HPDE6-E6E7 (cell line): ENCODE measurements around the gene RNLS.
"Not testable (repeated sequence)": the region's sequence is repeated elsewhere in the genome, so short reads cannot be mapped to it uniquely, and the experiment has no call there.

Experiments
- DNase-seq: peaks from one replicate; pipeline ENCODE4 v3.0.0; 2011; ENCODE audit warnings: missing footprints; ENCODE audit errors: extremely low spot score

Gene RNLS

DNA sequence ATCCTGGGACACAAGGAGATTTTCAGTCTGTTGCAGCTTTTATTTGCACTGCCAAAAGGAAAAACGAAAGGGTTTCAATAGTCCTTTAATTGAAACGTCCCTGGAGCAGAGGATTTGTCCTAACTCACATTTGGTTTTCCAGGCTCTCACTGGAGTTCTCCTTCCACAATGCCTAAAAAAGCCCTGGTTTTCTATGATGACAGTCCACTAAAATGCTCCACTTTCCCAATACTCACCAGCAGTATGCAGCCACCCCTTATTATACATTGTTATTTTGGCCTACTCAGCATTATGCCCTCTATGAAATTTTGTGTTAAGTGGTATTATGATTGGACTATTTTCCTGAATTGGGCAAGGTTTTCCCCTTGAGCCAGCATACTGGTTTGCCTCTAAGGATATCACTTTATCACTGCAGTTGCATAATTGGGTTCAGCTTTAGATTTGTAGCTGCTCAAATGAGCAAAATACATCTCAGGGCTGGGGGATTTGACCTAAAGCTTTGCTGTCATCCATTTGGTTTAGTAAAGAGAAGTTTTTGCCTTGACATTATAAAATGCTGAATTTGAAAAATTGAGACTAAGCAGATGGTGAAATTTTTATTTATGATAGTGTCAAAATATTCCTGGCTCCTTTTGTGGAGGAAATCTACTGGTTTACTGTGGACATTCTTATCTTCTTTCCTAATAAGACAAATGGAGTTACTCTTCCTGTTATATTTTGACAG, 239.2 kb downstream of the RNLS start:
- DNase-seq, result no peak

DNA sequence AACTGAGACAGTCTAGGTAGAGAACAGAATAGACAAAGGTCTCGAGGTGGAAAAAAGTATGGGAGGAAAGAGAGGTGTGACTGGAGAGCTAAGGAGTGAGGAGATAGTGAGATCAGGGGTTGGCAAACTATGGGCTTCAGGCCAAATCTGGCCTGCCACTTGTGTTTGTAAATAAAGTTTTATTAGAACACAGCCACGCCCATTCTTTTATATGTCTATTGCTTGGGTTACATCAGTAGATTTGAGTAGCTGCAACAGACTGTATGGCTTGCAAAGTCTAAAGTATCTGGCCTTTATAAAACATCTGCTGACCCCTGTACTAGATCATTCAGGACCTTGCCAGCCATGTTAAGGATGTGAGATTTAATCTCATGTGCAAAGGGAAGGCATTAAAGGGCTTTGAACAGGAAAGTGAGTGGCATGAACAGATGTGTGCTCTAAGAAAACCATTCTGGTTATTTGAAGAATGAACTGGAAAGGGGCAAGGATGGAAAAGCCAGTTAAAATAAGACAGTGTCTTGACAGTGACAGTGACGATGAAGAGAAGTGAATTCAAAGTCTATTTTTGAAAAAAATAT, 240.3 kb downstream of the RNLS start:
- no peak for DNase-seq

DNA sequence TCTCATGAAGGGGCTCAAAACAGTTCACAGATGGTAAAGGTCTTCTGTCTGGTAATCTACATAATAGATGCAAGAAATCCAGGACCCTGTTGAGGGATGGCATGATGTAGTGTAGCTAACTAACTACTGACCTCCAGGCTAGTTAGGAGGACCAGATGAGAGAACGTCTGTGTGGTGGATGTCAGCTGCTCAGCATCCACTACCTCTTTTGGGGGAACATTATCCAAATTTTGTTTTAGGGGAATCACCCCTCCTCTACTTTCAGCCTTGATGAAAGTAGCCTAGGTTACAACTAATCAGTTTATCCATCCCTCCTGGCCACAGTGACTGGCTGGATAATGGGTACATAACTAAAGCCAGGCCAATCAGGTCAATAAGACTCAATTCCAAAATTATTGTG, 246.0 kb downstream of the RNLS start:
- no peak for DNase-seq

DNA sequence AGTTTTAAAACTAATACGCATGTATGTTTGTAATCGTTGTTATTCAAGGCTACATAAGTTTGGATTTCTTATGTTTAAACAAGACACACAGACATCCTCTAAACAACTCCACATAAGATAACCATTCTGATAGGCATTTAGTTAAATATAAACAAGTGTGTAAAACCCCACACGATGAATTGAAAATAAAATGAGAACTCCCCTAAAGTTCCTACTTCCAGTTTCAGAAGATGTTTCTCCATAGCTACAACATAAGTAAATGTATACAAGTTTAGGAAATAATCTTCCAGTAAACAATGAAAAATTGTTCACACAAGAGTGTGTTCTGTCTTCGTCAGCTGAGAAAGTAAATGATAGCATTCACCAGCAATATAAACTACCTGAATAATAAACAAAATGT, 246.8 kb downstream of the RNLS start:
- no peak for DNase-seq

DNA sequence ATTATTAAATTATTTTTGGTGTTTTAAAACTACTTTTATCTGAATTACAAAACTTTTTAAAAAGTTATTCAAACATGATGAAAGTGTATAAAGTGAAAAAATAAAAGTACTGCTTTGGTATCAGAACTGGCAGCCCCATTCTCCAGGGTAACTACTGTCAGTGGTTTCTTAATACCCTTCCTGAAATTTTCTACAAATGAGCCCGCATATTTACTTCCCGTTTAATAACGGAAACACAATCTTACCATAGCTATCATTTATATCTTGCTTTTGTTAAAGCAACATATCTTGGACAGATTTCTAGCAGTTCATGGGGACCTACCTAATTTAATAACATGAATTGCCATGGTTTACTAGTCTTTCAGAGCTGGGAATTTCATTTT, 249.9 kb downstream of the RNLS start:
- no peak for DNase-seq

DNA sequence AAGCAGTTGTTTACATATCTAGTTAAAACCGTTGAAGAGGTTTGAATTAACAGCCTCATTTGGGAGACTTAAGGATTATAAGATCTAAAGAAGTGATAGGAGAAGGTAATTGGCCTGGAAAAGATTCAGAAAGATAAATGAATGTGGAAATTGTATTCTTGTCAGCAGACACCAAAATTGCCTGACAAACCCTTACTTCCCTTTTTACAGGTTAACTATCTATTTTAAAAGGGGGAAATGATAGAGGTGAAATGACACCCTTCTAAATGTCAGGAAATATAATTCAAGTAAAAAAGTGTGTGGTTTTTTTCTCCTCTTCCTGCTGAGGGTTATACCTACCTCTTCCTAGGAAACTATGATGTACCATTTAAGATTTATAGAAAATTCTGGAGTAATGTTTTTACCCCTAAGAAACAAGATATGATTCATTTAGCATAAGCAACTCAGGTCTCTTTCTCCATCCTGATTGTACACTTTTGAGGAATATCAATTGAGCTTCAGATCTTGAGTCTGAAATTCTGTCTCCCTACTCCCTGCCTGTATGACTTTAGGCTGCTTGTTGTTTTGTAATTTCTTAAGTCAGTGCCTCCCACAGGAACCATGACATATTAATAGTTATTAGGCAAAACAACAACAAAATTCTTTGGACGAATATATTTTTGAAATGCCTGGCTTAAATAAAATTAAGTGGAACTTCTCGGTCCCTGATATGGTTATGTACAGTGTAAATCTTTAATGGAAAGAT, 250.4 kb downstream of the RNLS start:
- no peak for DNase-seq

DNA sequence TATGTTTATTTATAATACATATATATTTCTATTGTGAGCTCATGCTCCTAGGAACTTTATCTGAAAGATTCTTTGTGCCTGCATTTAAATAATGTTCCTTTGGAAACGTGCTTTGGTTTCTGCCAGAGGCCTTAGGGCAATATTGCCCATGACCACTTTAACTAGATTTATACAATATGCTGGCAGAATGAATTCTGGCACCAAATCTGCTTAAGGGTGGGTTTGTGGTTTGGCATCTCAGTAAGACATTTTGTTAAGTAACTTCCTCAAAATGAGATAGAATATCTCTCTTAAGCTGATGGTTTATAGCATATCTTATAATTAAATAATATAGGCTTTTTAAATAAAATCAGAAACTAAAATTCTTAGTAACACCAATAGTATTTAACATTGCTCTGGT, 252.9 kb downstream of the RNLS start:
- no peak for DNase-seq

DNA sequence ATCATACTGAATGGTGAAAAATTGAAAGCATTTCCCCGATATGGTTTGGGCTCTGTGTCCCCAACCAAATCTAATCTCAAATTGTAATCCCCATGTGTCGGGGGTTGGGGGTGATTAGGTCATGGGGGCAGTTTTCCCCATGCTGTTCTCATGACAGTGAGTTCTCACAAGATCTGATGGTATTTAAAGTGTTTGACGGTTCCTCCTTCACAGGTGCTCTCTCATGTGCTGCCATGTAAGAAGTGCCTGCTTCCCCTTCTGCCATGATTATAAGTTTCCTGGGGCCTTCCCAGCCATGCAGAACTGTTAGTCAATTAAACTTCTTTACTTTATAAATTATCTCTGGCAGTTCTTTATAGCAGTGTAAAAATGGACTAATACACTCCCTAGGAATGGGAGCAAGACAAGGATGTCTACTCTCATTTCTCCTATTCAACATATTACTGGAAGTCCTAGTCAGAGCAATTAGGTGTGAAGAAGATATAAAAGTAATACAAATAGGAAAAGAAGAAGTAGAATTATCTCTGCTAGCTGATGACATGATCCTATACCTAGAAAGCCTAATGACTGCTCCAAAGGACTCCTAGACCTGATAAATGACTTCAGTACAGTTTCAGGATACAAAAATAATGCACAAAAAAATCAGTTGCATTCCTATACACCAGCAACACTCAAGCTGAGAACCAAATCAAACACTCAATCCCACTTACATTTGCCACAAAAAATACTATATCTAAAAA, 260.6 kb downstream of the RNLS start:
- DNase-seq, result no peak

DNA sequence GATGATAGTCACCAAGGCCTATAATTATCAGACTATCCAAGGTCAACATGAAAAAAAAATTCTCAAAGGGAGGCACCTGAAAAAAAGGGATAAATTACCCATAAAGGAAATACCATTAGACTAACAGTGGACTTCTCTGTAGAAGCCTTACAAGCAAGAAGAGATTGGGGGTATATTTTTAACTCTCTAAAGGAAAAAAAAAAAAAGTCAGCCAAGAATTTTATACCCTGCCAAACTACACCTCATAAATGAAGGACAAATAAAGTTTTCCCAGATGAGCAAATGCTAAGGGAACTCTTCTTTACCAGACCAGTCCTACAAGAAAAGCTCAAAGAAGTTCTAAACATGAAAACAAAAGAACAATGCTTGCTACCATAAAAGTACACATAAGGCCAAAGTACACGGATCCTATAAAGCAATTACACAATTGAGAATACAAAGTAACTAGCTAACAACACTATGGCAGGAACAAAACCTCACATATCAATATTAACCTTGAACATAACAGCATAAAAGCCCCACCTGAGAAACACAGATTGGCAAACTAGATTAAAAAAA, 263.1 kb downstream of the RNLS start:
- DNase-seq, result no peak

DNA sequence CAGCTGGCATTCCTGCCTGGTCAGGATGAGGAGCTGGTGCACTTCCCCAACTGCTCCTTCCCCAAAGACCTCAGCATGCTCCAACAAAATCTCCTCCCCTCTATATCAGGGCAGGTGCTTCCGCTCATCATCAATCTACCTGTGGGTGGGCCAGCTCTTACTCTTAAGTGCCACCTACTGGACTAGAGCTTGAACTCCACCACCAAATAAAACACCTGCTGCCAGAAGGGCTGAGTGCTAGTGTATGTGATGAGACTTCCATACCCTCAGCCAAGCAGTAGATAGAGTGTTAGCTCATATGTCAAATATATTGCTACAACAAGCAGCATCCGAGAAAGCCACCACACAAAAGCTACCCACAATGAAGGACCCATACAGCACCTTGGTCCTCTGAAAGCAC, 264.3 kb downstream of the RNLS start:
- no peak for DNase-seq

DNA sequence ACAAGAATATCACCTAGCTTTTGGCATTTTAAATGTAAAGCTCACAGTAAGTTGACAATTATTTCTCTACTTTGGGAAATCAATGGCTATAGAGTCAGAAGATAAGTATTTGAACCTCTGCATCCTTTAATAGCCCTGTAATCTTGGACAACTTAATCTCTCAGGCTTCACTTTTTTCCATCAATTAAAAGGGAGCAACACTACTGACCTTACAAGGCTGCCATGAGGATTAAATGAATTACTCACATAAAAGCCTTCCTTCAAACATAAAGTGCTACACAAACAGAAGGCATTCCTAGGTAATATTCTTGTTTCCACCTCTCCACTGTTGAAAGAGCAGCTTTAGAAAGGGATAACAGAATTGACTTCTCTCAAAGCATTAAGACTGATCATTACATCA, 266.0 kb downstream of the RNLS start:
- no peak for DNase-seq

DNA sequence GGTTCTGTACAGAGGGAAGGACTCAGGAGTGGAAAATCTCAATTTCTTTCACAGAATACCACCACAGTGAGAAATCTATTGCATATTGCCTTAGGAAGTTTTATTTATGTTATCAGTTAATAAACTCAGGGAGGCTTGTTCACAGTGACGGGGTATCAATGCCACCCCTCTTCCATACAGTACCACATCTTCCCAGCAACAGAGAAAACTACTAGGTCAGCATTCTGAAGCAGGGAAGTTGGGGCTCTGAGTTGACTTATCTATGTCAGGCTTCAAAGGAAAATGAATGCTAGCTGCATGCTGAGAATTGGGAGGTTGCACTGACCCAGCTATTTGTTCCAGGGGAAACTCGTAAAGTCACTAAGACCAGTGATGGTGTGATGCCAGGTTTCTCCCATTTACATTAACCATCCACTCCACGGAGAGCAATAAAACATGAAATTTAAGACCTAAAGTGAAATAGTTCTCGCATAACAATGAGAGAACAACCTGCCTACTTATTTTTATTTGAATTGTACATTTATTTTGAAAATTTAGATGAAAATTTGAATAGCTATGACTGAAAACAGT, 266.7 kb downstream of the RNLS start:
- DNase-seq, result no peak

DNA sequence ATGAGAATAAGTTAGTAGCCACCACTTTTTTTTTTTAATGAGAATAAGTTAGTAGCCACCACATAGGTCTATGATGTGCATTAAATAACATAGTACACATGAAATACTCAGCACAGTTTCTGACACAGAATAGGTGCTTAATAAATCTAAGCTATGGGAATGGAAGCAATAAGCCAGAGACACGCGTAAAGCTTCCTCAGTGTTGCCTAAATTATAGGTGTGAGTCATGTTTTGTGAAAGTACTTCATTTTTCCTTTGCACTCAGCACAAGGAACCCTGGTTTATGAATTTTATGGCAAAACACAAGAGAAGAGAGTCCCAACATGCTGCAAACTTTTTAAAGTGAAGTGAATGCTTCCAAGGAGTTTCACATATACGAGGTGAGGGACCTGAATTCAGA, 267.4 kb downstream of the RNLS start:
- no peak for DNase-seq

DNA sequence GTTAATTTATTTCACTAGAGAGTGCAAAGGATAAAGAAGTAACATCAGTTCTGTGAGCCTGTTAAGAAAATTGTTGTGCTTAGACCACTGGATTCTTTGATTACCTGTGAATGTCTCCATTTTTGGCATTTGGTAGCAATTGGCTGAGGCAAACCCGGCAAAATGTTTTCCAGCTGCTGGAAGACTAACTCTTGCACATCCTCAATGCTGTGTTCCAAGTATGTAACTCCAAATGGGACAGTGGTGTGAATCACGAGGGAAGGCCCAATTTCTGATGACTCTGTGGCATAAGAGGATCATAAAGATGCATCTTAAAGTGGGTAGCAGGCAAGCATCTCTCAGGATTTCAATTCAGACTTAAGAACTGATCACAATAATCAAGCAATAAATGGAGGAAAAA, 268.8 kb downstream of the RNLS start:
- no peak for DNase-seq

DNA sequence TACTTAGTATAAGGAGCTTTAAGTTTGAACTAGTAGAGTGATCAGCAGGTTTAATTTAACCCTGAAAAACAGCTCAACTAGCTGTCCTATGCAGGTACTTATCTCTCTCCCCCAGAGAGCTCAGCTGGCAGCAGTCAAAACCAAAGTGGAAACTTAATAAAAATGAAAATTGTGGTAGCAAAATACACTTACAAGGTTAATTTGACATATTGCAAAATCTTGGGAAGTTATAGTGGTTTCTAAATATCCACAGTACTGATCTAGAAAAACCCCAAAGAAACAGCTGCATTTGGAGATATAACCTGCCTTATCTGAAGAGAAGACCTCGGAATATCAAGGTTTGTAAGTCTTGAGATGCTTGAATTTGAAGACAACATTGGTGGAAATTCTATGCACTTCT, 269.2 kb downstream of the RNLS start:
- DNase-seq, result no peak

DNA sequence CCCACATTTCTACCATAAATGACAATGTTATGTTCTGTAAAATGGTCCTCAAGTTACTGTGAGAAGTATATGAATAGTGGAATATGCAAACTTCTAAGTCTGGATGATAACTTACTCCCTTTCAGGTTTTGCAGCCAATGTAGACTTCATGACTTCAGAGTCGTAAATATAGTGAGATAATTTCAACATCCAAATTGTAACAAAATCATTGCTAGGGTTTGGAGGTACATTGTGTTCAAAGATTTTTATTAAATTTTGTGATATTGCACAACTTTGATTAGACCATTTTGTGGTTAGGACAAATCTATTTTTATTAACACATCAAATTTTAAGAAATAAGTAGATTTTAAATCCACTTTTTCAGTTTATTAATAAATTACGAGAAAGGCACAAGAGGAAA, 270.3 kb downstream of the RNLS start:
- no peak for DNase-seq

DNA sequence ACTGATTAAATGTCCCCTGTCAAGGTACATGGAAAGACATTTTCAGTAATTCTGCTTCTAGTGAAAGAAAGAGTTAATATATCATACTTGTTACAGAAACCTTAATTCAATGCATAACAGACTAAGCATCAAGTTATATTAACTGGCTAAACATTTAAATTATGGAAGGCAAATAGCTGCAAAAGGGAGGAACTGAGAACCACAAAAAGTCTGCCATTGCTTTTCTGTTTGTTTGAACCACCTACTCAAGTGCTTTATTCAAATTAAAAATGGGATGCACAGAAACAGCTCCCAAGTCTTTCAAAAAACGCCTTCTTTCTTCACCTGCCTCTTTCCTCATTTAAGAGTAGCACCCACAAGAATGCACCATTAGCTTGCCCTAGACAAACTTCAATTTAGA, 271.9 kb downstream of the RNLS start:
- no peak for DNase-seq

DNA sequence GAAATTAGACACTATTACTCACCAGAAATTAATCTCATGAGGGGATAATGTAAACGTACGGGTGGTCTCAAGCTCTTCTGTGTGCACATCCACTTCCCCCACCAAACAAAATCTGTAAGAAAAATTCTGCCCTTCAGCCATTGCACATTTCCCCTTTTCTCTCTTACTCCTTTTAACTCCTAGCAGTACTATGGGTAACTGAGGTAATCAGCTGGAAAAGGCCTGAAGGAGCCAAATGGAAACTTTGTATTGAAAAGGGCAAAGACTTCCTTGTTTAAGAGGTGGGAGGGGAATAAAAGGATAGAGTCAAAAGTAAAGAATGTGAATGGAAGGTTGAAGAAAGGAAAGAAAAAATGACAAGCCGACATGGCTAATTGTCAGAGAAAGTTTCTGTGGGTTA, 273.8 kb downstream of the RNLS start:
- no peak for DNase-seq

DNA sequence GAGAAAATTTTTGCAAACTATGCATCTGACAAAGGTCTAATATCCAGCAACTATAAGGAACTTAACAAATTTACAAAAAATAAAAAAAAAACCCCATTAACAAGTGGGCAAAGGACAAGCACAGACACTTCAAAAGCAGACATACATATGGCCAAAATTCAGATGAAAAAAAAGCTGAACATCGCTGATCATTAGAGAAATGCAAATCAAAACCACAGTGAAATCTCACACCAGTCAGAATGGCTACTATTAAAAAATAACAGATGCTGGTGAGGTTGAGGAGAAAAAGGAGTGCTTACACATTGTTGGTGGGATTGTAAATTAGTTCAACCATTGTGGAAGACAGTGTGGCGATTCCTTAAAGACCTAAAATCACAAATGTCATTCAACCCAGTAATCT, 274.8 kb downstream of the RNLS start:
- not testable (repeated sequence) for DNase-seq

DNA sequence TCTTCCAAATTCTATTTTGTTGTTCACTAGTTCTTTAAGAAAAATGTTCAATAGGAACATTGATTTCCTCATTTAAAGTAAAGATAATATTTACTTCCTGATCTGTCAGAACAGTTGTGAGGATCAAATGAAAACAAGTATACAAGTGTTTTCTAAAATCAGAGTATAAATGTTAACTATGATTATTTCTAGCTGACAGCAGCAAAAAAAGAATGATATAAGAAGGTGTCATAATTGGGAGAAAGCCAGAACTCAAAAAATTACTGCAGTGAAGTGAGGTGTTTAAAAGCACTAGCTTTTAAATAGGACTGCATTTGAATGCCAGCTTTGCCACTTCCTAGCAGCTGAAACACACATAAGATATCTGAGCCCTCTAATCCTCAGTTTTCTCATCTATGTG, 283.3 kb downstream of the RNLS start:
- no peak for DNase-seq

DNA sequence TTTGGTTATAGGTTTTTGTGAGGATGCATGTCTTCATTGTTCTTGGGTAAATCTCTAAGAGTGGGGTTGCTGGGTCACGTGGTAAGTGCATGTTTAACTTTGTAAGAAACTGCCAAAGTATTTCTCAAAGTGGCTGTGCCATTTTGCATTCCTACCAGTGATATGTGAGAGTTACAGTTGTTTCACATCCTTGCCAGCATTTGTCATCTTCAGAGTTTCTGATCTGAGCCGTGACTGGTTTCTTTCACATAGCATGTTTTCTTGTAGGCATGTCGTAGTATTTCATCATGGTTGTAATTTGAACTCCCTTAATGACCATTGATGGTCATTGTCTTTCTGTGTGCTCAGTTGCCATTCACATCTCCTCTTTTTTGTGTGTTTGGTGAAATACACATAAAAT, 286.0 kb downstream of the RNLS start:
- DNase-seq, result no peak

DNA sequence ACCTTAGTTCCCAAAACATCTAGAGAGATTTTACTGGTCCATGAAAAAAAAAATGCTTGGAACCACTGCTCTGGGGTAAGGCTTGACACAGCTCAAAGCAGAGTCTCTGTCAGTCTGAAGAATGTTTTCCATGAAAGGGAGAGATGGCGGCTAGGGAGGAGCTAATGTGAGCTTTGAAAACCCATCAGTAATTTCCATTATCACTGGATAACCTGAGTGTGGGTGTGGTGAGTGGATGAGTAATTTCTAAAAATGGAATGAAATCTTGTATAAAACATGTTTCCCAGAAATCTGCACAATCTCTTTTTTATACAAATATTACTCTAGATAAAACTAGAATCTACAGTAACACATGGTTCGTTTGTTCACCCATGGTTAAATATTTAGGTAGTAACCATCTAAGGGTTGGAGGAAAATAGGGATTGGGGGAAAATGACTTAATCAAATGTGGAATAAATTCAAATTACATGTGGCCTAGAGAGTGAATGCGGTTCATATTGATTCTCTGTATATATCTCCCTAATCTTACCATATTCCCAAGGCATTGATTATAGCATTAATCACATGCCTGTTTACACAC, 289.4 kb downstream of the RNLS start:
- DNase-seq, result no peak
